HepG2 (cell line): Measurements from ENCODE around the gene DDR1. TPM values are rescaled to one million over a fixed set of nuclear protein-coding genes. Genes with fewer than 3 reads are reported as not detected.

Source experiments
- FOXC1 ChIP-seq: sonication (generic); formaldehyde crosslinking; IDR thresholded peaks from 2 replicates; pipeline ENCODE4 v1.8.0; 2022; ENCODE audit warnings: mild to moderate bottlenecking, missing genetic modification reagents, borderline replicate concordance
- HCFC1 ChIP-seq: fragments of 150-350 bp; IDR thresholded peaks from 2 replicates; pipeline ENCODE4 v1.6.1; 2014; ENCODE audit warnings: low read depth, low read length
- IKZF1 ChIP-seq: fragments of 450-650 bp; IDR thresholded peaks from 2 replicates; pipeline ENCODE4 v1.7.1; 2016
- MTF1 ChIP-seq: sonication (generic); formaldehyde crosslinking; IDR thresholded peaks from 2 replicates; pipeline ENCODE4 v1.5.0; 2020; ENCODE audit warnings: missing genetic modification reagents
- NR2F1 ChIP-seq, 2 experiments: fragments of 450-650 bp in 1 of 2; formaldehyde crosslinking in 1 of 2; IDR thresholded peaks; 2 replicates each; pipeline versions ENCODE4 v1.5.0 to v1.6.1; 2016 to 2020; ENCODE audit warnings: mild to moderate bottlenecking in 1 of 2, missing compliant biosample characterization in 1 of 2, missing genetic modification reagents in 1 of 2, moderate library complexity in 1 of 2
- POLR2AphosphoS2 ChIP-seq: IDR thresholded peaks from 2 replicates; pipeline ENCODE4 v1.6.1; 2011; ENCODE audit warnings: low read depth, low read length, improper control_type of control experiment
- RFX5 ChIP-seq: IDR thresholded peaks from 2 replicates; pipeline ENCODE4 v1.6.1; 2011; ENCODE audit warnings: low read depth, low read length, improper control_type of control experiment
- SAFB2 ChIP-seq: sonication (generic); formaldehyde crosslinking; IDR thresholded peaks from 2 replicates; pipeline ENCODE4 v1.5.1; 2020; ENCODE audit warnings: missing genetic modification reagents, low read depth, mild to moderate bottlenecking, borderline replicate concordance
- TEAD2 ChIP-seq: sonication (generic); formaldehyde crosslinking; IDR thresholded peaks from 2 replicates; pipeline ENCODE4 v1.9.0; 2021; ENCODE audit warnings: missing genetic modification reagents
- ZFP1 ChIP-seq: IDR thresholded peaks from 2 replicates; pipeline ENCODE4 v1.6.1; 2016
- ZNF160 ChIP-seq: sonication (generic); formaldehyde crosslinking; IDR thresholded peaks from 2 replicates; pipeline ENCODE4 v1.8.0; 2022; ENCODE audit warnings: mild to moderate bottlenecking, inconsistent platforms, missing genetic modification reagents
- ZNF235 ChIP-seq: sonication (generic); formaldehyde crosslinking; IDR thresholded peaks from 2 replicates; pipeline ENCODE4 v1.8.1; 2023; ENCODE audit warnings: mild to moderate bottlenecking, missing genetic modification reagents, borderline replicate concordance
- ZNF589 ChIP-seq: sonication (generic); formaldehyde crosslinking; conservative IDR thresholded peaks from 2 replicates; pipeline ENCODE4 v1.8.0; 2022; ENCODE audit warnings: mild to moderate bottlenecking, moderate library complexity, missing genetic modification reagents
- ZNF782 ChIP-seq: sonication (generic); formaldehyde crosslinking; IDR thresholded peaks from 2 replicates; pipeline ENCODE4 v1.4.0; 2020; ENCODE audit warnings: missing genetic modification reagents, mild to moderate bottlenecking, borderline replicate concordance
- polyA plus RNA-seq, 8 experiments: library from polyadenylated mRNA; depleted of rRNA in 3 of 8; stranded (reverse) in 7 of 8; unstranded in 1 of 8; fragments of >200 nt; fragmentation: Illumina TruSeq in 4 of 8; extraction: Trizol in 4 of 8; gene quantifications; 2 replicates each; pipeline versions ENCODE4 v1.2.1 to v1.2.3, GENCODE V29; 2011 to 2016; ENCODE audit warnings: low read depth in 4 of 8, missing spikeins in 1 of 8, mixed read lengths in 1 of 8; ENCODE audit not compliant: insufficient read depth in 1 of 8
- total RNA-seq, 5 experiments: library from RNA; depleted of rRNA; stranded (reverse); fragments of >200 nt; fragmentation: Illumina TruSeq; extraction: Trizol; gene quantifications; 2 replicates each; pipeline ENCODE4 v1.2.3, GENCODE V29; 2016; ENCODE audit warnings: low read depth in 1 of 5
- TF ChIP-seq, protein P1 (sequence below): sonication (generic); formaldehyde crosslinking; IDR thresholded peaks from 2 replicates; pipeline ENCODE4 v1.4.0; 2020; ENCODE audit warnings: missing genetic modification reagents, borderline replicate concordance
- TF ChIP-seq, protein P2 (sequence below), 2 experiments: IDR thresholded peaks; 2 replicates each; pipeline ENCODE4 v1.6.1; 2011 to 2012; ENCODE audit warnings: low read length in 2 of 2, borderline replicate concordance in 1 of 2, low read depth in 1 of 2, mild to moderate bottlenecking in 1 of 2, moderate library complexity in 1 of 2
- TF ChIP-seq, protein P3 (sequence below): sonication (generic); formaldehyde crosslinking; IDR thresholded peaks from 2 replicates; pipeline ENCODE4 v1.4.0; 2020; ENCODE audit warnings: missing genetic modification reagents, borderline replicate concordance
- TF ChIP-seq, protein P4 (sequence below): sonication (generic); formaldehyde crosslinking; IDR thresholded peaks from 2 replicates; pipeline ENCODE4 v1.4.0; 2020; ENCODE audit warnings: mild to moderate bottlenecking, missing genetic modification reagents

The DDR1 gene
- total and polyA plus RNA-seq, 2 of the 13 experiments (the other 11 are each of a cell fraction or from before 2014, with no cell fraction given): 16.7 to 20.2 TPM

DNA sequence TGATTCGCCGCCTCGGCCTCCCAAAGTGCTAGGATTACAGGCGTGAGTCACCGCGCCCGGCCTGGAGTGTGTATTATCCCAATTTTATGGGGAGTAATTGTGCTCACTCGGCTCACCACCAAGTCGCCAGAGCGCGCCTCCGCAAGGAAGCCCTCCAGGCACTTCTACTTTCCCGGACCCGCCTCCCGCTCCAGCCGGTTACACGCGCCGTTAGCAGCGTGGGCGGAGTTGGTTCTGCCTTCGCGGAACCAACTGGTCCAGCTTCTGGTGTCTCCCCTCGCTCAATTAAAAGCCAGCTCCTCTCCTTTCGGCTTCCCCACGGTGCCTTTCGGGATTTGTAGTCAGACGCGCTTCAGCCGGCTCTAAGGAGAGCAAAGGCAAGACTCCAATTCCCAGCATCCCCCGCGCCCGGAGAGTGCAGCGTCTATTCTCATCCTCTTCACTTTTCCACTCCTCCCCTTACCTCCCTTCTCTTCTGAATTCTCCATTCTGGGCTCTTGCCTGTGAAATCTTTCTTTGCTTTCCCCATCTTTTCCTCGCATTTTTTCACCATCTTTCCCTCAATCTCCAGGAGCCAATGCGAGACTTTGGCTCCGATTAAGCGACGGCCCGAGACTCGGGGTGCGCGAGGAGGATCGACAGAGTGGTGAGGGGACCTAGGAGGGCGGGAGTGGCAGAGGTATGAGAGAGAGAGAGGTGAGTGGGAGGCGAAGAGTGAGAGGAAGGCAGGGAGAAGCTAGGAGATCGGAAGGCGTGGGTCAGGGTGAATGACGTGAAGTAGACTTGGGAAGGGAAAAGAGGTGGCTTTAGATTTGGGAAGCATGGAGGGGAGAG is 23.7 kb downstream of the DDR1 start, which contains the start of gene GTF2H4 (continued):
- TF ChIP-seq FOXC1 (peak; percentile 96), ZNF589 (no peak), ZNF160 (CRISPR knock-in tag) (no peak), HCFC1 (peak; percentile 97), TEAD2 (no peak), POLR2AphosphoS2 (no peak), SAFB2 (CRISPR knock-in tag) (no peak), ZNF782 (CRISPR knock-in tag) (peak; percentile 56; the same call in 1 of the 2 replicates), ZNF235 (CRISPR knock-in tag) (no peak), RFX5 (peak; percentile 59; the same call in 1 of the 2 replicates), MTF1 (CRISPR knock-in tag) (no peak), ZFP1 (CRISPR knock-in tag) (peak; percentile 69), IKZF1 (no peak), NR2F1 (CRISPR knock-in tag; IDR thresholded peaks at IDR 0.05) (0 out of 4 replicates have a peak, but pooled peaks of 1 of the 2 experiments have one; percentile 11)
- TF ChIP-seq, protein P1, sequence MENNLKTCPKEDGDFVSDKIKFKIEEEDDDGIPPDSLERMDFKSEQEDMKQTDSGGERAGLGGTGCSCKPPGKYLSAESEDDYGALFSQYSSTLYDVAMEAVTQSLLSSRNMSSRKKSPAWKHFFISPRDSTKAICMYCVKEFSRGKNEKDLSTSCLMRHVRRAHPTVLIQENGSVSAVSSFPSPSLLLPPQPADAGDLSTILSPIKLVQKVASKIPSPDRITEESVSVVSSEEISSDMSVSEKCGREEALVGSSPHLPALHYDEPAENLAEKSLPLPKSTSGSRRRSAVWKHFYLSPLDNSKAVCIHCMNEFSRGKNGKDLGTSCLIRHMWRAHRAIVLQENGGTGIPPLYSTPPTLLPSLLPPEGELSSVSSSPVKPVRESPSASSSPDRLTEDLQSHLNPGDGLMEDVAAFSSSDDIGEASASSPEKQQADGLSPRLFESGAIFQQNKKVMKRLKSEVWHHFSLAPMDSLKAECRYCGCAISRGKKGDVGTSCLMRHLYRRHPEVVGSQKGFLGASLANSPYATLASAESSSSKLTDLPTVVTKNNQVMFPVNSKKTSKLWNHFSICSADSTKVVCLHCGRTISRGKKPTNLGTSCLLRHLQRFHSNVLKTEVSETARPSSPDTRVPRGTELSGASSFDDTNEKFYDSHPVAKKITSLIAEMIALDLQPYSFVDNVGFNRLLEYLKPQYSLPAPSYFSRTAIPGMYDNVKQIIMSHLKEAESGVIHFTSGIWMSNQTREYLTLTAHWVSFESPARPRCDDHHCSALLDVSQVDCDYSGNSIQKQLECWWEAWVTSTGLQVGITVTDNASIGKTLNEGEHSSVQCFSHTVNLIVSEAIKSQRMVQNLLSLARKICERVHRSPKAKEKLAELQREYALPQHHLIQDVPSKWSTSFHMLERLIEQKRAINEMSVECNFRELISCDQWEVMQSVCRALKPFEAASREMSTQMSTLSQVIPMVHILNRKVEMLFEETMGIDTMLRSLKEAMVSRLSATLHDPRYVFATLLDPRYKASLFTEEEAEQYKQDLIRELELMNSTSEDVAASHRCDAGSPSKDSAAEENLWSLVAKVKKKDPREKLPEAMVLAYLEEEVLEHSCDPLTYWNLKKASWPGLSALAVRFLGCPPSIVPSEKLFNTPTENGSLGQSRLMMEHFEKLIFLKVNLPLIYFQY: peak; percentile 96
- TF ChIP-seq, protein P2, sequence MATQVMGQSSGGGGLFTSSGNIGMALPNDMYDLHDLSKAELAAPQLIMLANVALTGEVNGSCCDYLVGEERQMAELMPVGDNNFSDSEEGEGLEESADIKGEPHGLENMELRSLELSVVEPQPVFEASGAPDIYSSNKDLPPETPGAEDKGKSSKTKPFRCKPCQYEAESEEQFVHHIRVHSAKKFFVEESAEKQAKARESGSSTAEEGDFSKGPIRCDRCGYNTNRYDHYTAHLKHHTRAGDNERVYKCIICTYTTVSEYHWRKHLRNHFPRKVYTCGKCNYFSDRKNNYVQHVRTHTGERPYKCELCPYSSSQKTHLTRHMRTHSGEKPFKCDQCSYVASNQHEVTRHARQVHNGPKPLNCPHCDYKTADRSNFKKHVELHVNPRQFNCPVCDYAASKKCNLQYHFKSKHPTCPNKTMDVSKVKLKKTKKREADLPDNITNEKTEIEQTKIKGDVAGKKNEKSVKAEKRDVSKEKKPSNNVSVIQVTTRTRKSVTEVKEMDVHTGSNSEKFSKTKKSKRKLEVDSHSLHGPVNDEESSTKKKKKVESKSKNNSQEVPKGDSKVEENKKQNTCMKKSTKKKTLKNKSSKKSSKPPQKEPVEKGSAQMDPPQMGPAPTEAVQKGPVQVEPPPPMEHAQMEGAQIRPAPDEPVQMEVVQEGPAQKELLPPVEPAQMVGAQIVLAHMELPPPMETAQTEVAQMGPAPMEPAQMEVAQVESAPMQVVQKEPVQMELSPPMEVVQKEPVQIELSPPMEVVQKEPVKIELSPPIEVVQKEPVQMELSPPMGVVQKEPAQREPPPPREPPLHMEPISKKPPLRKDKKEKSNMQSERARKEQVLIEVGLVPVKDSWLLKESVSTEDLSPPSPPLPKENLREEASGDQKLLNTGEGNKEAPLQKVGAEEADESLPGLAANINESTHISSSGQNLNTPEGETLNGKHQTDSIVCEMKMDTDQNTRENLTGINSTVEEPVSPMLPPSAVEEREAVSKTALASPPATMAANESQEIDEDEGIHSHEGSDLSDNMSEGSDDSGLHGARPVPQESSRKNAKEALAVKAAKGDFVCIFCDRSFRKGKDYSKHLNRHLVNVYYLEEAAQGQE (IDR thresholded peaks at IDR 0.05; ENCODE audit: borderline replicate concordance in 1 of 2, low read depth in 1 of 2, low read length in 2 of 2): peak in 1 of 2 experiments; percentile 42; a peak in 1 of 4 replicates
- TF ChIP-seq, protein P3, sequence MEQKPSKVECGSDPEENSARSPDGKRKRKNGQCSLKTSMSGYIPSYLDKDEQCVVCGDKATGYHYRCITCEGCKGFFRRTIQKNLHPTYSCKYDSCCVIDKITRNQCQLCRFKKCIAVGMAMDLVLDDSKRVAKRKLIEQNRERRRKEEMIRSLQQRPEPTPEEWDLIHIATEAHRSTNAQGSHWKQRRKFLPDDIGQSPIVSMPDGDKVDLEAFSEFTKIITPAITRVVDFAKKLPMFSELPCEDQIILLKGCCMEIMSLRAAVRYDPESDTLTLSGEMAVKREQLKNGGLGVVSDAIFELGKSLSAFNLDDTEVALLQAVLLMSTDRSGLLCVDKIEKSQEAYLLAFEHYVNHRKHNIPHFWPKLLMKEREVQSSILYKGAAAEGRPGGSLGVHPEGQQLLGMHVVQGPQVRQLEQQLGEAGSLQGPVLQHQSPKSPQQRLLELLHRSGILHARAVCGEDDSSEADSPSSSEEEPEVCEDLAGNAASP (CRISPR knock-in tag): peak; percentile 69; the same call in 1 of the 2 replicates
- TF ChIP-seq, protein P4, sequence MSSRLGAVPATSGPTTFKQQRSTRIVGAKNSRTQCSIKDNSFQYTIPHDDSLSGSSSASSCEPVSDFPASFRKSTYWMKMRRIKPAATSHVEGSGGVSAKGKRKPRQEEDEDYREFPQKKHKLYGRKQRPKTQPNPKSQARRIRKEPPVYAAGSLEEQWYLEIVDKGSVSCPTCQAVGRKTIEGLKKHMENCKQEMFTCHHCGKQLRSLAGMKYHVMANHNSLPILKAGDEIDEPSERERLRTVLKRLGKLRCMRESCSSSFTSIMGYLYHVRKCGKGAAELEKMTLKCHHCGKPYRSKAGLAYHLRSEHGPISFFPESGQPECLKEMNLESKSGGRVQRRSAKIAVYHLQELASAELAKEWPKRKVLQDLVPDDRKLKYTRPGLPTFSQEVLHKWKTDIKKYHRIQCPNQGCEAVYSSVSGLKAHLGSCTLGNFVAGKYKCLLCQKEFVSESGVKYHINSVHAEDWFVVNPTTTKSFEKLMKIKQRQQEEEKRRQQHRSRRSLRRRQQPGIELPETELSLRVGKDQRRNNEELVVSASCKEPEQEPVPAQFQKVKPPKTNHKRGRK: no peak
